WTC11 (cell line): ENCODE measurements around the gene TAS2R10.

ENCODE experiments used
- CTCF ChIP-seq: fragments of 200-600 bp; IDR thresholded peaks from 2 replicates; pipeline ENCODE4 v1.8.0; 2022; ENCODE audit warnings: antibody characterized with exemption
- MAX ChIP-seq: sonication (generic); formaldehyde crosslinking; IDR thresholded peaks from 2 replicates; pipeline ENCODE4 v1.8.0; 2022; ENCODE audit warnings: mild to moderate bottlenecking, missing genetic modification reagents
- NFE2L1 ChIP-seq: sonication (generic); formaldehyde crosslinking; IDR thresholded peaks from 2 replicates; pipeline ENCODE4 v1.8.1; 2023; ENCODE audit warnings: missing genetic modification reagents
- RELA ChIP-seq: sonication (generic); formaldehyde crosslinking; IDR thresholded peaks from 2 replicates; pipeline ENCODE4 v1.8.1; 2022; ENCODE audit warnings: missing genetic modification reagents, mild to moderate bottlenecking, borderline replicate concordance
- TP53 ChIP-seq: sonication (generic); formaldehyde crosslinking; IDR thresholded peaks from 2 replicates; pipeline ENCODE4 v1.8.1; 2023; ENCODE audit warnings: mild to moderate bottlenecking, missing genetic modification reagents
- ZNF263 ChIP-seq: sonication (generic); formaldehyde crosslinking; IDR thresholded peaks from 2 replicates; pipeline ENCODE4 v1.8.1; 2022; ENCODE audit warnings: low read depth, mild to moderate bottlenecking, moderate library complexity, missing genetic modification reagents
- TF ChIP-seq, protein P1 (sequence below): sonication (generic); formaldehyde crosslinking; IDR thresholded peaks from 2 replicates; pipeline ENCODE4 v1.8.1; 2022; ENCODE audit warnings: low read depth, missing genetic modification reagents, borderline replicate concordance

- TF ChIP-seq MAX (CRISPR knock-in tag) (no peak), CTCF (no peak), TP53 (no peak), NFE2L1 (no peak), RELA (CRISPR knock-in tag) (no peak), ZNF263 (CRISPR knock-in tag) (no peak)
- TF ChIP-seq, protein P1, sequence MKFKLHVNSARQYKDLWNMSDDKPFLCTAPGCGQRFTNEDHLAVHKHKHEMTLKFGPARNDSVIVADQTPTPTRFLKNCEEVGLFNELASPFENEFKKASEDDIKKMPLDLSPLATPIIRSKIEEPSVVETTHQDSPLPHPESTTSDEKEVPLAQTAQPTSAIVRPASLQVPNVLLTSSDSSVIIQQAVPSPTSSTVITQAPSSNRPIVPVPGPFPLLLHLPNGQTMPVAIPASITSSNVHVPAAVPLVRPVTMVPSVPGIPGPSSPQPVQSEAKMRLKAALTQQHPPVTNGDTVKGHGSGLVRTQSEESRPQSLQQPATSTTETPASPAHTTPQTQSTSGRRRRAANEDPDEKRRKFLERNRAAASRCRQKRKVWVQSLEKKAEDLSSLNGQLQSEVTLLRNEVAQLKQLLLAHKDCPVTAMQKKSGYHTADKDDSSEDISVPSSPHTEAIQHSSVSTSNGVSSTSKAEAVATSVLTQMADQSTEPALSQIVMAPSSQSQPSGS (CRISPR knock-in tag) = no peak
Observed at GRCh38 chr12:10794222-10794621, 31.9 kb downstream of the TAS2R10 start.
